Muscle of leg (tissue), 11 donors: ENCODE measurements around the gene SMIM1. TPM values are rescaled to one million over a fixed set of nuclear protein-coding genes. Genes with fewer than 3 reads are reported as not detected.

Source experiments
- DNase-seq: peaks from one replicate; pipeline ENCODE4 v3.0.0; 2013
- H3K27ac ChIP-seq: one replicate; pipeline ENCODE4 v1.5.1; 2013; ENCODE audit warnings: mild to moderate bottlenecking, low read length, control low read depth
- H3K27me3 ChIP-seq: one replicate; pipeline ENCODE4 v1.6.1; 2013; ENCODE audit warnings: low read length; ENCODE audit not compliant: control insufficient read depth, insufficient read depth
- H3K36me3 ChIP-seq: one replicate; pipeline ENCODE4 v1.6.1; 2013; ENCODE audit warnings: low read length; ENCODE audit not compliant: control insufficient read depth, insufficient read depth
- H3K4me1 ChIP-seq: one replicate; pipeline ENCODE4 v1.6.1; 2013; ENCODE audit warnings: low read length; ENCODE audit not compliant: control insufficient read depth, insufficient read depth
- H3K4me3 ChIP-seq: one replicate; pipeline ENCODE4 v1.5.1; 2013; ENCODE audit warnings: low read length, control low read depth
- H3K9me3 ChIP-seq: replicated peaks from 2 replicates; pipeline ENCODE4 v1.6.1; 2013; ENCODE audit warnings: low read depth, low read length; ENCODE audit not compliant: control insufficient read depth
- WGBS: methylation state at CpG from one replicate; pipeline ENCODE4 v1.1.5; 2013; ENCODE audit warnings: missing lambda C conversion rate; ENCODE audit not compliant: insufficient coverage; 5-methylcytosine and 5-hydroxymethylcytosine counted together
- polyA plus RNA-seq, 8 donors: library from polyadenylated mRNA; unstranded; fragments of 120-200 nt; gene quantifications; one replicate each; pipeline versions ENCODE4 v1.2.1 to v1.2.3, GENCODE V29; 2013; ENCODE audit warnings: inconsistent platforms in 1 of 8, low replicate concordance in 1 of 8; ENCODE audit not compliant: insufficient read length in 8 of 8, insufficient read depth in 1 of 8
- total RNA-seq: library from RNA; stranded (reverse); fragments of 120-200 nt; gene quantifications from one replicate; pipeline ENCODE4 v1.2.4, GENCODE V29; 2013

Gene SMIM1
- total and polyA plus RNA-seq, 9 donors = 2.3 to 8.4 (median 4.4) TPM

DNA sequence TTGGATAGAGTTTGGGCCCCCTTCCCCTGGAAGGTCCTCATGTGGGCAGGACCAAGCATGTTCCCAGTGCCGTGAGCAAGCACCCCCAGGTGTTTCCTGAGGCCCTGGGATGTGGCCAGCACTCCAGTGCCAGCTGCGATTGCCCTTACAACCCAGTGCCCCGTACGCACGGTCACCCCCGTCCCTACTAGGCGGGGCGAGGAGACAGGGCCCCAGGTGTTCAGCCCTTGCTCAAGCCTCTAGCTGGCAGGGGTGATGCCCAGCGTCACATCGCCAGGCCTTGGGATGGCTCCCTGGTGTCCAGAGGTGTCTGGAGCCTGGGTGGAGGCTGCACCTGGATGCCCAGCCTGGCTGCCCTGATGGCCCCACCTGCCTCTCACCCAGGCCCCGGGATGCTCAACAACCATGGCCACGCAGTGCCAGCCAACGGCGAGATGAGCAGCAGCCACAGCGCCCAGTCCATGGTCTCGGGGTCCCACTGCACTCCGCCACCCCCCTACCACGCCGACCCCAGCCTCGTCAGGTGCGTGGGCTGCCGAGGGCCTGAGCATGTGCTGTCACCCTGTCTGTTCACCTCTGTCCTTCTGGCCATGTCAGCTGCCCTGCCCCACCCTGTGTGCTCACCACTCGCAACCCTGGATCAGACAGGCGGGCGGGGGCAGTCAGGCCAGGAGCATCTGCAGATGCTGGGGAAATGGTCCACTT lies 41.9 kb upstream of the SMIM1 start:
- no peak for DNase-seq
- Histone ChIP-seq H3K9me3 (no peaks in the 10 kb centered on the region), H3K27ac (no peak overlapping the region), H3K4me1 (peaks cover 48% of the 10 kb centered on the region), H3K27me3 (peaks cover 12% of the 10 kb centered on the region), H3K36me3 (peaks cover 12% of the 10 kb centered on the region), H3K4me3 (no peak overlapping the region)
- WGBS = 74% methylated on average over 25 of the region's 25 CpGs

DNA sequence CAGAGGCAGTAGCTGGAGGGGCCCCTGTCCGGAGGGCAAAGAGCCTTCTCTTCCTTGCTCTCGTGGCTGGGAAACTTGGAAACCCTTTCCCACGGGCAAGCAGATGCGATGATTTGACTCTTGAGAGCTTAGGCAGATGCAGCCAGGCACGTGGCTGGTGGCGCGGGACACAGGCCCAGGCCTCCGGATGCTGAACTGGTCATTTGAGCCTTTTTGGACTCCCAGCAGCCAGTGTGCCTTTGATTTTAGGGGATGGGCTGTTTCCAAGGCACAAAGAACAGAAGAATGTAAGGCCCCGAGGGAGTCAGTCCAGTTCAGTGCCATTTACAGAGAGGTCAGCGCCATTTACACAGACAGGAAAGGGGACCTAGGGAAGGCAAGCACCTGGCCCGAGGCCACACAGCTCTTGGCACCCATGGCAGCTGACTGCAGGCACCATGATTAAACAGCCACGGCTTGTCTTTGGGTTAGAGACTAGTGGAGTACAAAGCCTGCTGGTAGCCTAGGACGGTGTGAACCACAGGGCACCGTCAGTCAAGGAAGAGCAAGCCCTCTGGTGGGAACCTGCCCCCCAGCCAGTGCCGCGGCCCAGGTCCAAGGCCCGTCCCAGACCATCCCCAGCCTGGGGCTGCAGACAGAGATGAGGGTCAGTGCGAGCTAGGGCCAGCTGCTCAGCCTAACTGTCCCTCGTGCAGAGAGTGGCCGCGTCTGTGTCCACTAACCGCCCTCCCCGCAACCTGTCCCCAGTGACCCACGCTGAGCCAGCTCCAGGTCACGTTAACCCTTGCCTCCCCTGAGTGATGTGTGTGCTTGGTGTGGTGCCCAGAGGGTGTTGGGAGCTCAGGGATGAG lies 40.7 kb upstream of the SMIM1 start:
- H3K9me3 ChIP-seq = no peaks in the 10 kb centered on the region
- no peak overlapping the region for H3K27ac ChIP-seq
- H3K4me1 ChIP-seq = peaks cover 58% of the 10 kb centered on the region
- H3K4me3 ChIP-seq = no peak overlapping the region
- peaks cover 20% of the 10 kb centered on the region for H3K36me3 ChIP-seq
- peak; percentile 66 for DNase-seq
- peaks cover 12% of the 10 kb centered on the region for H3K27me3 ChIP-seq
- 24% methylated on average over 19 of the region's 25 CpGs for WGBS

DNA sequence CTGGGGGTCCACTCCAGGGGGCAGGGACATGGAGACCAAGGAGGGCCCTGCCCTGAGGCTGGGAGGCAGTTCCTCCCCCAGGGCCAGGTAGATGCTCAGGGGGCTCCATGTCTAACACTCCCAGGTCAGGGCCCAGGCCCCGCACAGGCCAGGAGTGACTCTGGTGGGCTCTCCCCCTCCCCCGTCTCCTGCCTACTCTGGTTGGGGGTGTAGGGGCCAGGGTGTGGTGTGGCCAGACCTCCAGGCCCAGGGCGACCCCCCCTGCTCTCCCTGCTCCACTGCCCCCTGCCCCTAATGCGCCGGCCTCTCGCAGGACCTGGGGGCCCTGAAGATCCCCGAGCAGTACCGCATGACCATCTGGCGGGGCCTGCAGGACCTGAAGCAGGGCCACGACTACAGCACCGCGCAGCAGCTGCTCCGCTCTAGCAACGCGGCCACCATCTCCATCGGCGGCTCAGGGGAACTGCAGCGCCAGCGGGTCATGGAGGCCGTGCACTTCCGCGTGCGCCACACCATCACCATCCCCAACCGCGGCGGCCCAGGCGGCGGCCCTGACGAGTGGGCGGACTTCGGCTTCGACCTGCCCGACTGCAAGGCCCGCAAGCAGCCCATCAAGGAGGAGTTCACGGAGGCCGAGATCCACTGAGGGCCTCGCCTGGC lies 40.0 kb upstream of the SMIM1 start:
- H3K27ac ChIP-seq = no peak overlapping the region
- WGBS = 14% methylated on average over 34 of the region's 37 CpGs
- no peak overlapping the region for H3K4me3 ChIP-seq
- DNase-seq = no peak
- no peaks in the 10 kb centered on the region for H3K9me3 ChIP-seq
- peaks cover 12% of the 10 kb centered on the region for H3K27me3 ChIP-seq
- peaks cover 23% of the 10 kb centered on the region for H3K36me3 ChIP-seq
- peaks cover 60% of the 10 kb centered on the region for H3K4me1 ChIP-seq

DNA sequence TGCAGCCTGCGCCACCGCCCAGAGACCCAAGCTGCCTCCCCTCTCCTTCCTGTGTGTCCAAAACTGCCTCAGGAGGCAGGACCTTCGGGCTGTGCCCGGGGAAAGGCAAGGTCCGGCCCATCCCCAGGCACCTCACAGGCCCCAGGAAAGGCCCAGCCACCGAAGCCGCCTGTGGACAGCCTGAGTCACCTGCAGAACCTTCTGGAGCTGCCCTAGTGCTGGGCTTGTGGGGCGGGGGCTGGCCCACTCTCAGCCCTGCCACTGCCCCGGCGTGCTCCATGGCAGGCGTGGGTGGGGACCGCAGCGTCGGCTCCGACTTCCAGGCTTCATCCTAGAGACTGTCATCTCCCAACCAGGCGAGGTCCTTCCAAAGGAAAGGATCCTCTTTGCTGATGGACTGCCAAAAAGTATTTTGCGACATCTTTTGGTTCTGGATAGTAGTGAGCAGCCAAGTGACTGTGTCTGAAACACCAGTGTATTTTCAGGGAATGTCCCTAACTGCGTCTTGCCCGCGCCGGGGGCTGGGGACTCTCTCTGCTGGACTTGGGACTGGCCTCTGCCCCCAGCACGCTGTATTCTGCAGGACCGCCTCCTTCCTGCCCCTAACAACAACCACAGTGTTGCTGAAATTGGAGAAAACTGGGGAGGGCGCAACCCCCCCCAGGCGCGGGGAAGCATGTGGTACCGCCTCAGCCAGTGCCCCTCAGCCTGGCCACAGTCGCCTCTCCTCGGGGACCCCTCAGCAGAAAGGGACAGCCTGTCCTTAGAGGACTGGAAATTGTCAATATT lies 39.3 kb upstream of the SMIM1 start:
- DNase-seq = no peak
- Histone ChIP-seq H3K27me3 (peaks cover 12% of the 10 kb centered on the region), H3K4me3 (no peak overlapping the region), H3K36me3 (peaks cover 27% of the 10 kb centered on the region), H3K4me1 (peaks cover 60% of the 10 kb centered on the region), H3K9me3 (no peaks in the 10 kb centered on the region), H3K27ac (no peak overlapping the region)
- WGBS = 57% methylated on average over 16 of the region's 29 CpGs

DNA sequence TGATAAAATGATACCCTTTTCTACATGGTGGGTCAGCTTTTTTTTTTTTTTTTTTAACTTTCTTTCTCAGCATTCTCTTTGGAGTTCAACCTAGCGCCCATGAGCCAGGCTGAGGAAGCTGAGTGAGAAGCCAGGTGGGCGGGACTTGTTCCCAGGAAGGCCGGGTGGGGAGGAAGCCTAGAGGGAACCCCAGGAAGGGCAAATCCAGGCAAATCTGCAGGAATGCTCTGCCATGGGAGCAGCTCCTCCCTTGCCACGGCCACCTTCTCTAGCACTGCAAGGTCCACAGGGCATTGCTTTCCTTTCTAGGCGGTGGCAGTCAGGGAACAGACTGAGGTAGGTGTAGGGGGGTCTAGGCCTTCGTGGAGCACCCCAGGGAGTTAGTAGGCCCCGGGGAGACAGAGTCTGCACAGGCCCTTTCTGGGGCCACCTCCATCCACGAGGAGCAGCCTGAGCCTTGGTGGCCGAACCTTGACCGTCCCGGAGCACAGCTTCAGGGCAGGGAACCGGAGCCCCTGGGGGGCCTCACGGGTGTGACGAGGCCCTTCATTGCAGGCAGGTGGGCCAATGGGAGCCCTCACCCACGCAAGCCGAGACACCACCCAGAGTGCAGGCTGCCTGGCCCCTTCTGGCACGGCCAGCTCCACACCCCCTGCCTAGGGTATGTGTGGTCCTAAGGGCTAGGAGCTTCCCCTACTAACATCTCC lies 38.5 kb upstream of the SMIM1 start:
- Histone ChIP-seq H3K27me3 (peaks cover 12% of the 10 kb centered on the region), H3K4me1 (peaks cover 60% of the 10 kb centered on the region), H3K4me3 (no peak overlapping the region), H3K9me3 (no peaks in the 10 kb centered on the region), H3K27ac (no peak overlapping the region), H3K36me3 (peaks cover 35% of the 10 kb centered on the region)
- DNase-seq = no peak
- whole genome bisulfite sequencing = 94% methylated on average over 10 of the region's 17 CpGs

DNA sequence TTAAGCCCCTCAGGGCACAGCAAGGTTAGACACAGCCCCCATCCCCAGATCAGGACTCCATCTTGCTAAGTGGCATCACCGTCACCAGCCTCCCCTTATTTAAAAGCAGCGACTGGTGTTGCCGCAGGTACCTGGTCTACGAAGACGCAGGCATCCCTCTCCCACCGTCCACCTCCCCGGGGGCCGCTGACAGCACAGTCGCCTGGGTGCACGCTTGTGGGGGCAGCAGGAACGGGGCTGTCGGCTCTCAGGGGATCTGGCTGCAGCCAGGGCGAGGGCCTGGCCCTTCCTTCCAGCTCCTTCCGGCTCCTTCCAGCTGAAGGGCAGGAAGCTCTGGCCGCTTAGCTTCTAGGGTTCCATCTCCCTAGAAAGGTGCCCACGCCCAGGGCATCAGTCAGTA lies 37.9 kb upstream of the SMIM1 start:
- H3K27me3 ChIP-seq = peaks cover 12% of the 10 kb centered on the region
- DNase-seq = no peak

DNA sequence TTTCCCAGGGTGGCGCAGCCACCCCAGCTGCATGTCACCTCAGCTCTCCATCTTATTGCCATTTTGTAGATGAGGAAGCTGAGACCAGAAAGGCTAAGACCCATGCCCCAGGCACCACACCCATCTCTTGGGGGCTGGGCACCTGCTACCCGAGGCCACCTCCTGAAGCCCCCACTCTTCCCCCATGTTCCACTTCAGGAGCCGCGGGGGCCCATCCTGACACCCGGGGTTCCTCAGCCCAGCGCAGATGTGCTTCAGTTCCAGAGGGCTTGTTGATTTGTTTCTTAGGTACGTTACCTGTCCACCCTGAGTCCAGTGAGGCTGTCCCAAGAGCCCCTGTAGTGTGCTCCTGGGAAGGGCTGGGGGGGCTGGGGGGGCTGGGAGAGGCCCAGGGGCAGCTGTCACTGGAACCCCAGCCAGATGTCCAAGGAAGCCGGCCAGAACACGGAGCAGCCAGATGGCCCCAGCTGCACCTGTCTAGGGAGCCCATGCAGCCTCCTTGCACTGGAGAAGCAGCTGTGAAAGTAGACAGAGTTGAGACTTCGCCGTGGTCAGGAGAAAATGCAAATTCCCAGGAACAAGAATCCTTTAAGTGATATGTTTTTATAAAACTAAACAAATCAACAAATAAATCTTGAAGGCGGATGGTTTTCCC lies 37.4 kb upstream of the SMIM1 start:
- DNase-seq = peak; percentile 72
- H3K36me3 ChIP-seq = peaks cover 46% of the 10 kb centered on the region
- 75% methylated on average over 9 of the region's 12 CpGs for WGBS
- H3K9me3 ChIP-seq = no peaks in the 10 kb centered on the region
- H3K27me3 ChIP-seq = peaks cover 11% of the 10 kb centered on the region
- H3K4me1 ChIP-seq = peaks cover 63% of the 10 kb centered on the region
- H3K4me3 ChIP-seq = no peak overlapping the region
- H3K27ac ChIP-seq = peak overlapping the region; percentile 70

More for the DNA sequence above, 37.9 kb upstream of the SMIM1 start:
- 96% methylated on average over 15 of the region's 16 CpGs for WGBS
- H3K4me1 ChIP-seq = peaks cover 60% of the 10 kb centered on the region
- H3K4me3 ChIP-seq = no peak overlapping the region
- H3K9me3 ChIP-seq = no peaks in the 10 kb centered on the region
- H3K36me3 ChIP-seq = peaks cover 41% of the 10 kb centered on the region
- H3K27ac ChIP-seq = no peak overlapping the region

DNA sequence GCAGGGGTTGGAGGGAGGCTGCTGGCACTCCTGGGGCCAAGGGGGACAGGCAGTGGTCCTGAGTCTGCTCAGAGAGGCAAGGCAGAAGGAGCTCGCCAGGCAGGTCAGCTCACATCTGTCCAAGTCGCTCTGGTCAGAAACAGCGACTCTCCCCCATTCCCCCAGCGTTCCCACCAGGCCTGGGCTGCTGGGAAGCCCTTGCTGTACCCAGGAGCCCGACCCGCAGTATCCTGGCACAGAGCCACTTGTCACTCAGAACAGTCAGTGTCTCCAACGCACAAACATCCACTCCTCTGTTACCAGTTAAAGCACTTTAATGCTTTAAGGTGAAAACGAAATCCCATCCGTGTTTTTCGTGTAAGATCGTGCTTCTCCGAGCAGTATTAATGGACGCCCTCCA lies 36.9 kb upstream of the SMIM1 start:
- Histone ChIP-seq H3K4me3 (no peak overlapping the region), H3K27me3 (peaks cover 11% of the 10 kb centered on the region), H3K36me3 (peaks cover 46% of the 10 kb centered on the region), H3K4me1 (peaks cover 67% of the 10 kb centered on the region), H3K9me3 (no peaks in the 10 kb centered on the region), H3K27ac (peak overlapping the region; percentile 70)
- no peak for DNase-seq
- 81% methylated on average over 11 of the region's 13 CpGs for WGBS

DNA sequence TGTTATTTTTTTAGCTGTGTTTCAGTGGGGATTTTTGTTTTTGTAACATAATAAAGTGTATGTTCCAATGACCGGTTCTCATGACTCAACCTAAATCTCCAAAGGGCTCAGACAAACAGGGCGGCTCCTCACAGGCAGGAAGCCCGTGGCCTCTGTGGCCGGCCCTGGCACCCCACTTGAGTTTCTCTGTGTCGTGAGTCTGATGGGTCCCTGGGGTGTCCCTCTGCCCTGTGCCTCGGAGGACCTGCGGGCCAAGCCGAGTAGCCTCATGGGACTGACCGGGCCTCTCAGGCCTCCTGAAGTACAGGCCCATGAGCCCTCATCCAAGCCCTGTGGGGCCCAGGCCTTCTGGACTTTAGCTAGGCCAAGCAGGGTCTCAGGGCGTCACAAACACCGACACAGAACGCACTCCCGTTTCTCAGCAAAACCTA lies 36.4 kb upstream of the SMIM1 start:
- peaks cover 11% of the 10 kb centered on the region for H3K27me3 ChIP-seq
- DNase-seq = no peak
- no peaks in the 10 kb centered on the region for H3K9me3 ChIP-seq
- 84% methylated on average over 13 of the region's 13 CpGs for WGBS
- H3K36me3 ChIP-seq = peaks cover 48% of the 10 kb centered on the region
- H3K27ac ChIP-seq = peak overlapping the region; percentile 70
- H3K4me1 ChIP-seq = peaks cover 67% of the 10 kb centered on the region
- H3K4me3 ChIP-seq = no peak overlapping the region
